Caco-2 (cell line): ENCODE measurements around the gene MANBA. TPM values are rescaled to one million over a fixed set of nuclear protein-coding genes. Genes with fewer than 3 reads are reported as not detected.

ENCODE experiments used
- Bru-seq: library from RNA; stranded (reverse); fragments of 400-500 nt; gene quantifications from one replicate; lab custom pipeline; 2021; lab: Mats Ljungman, UMichigan
- BruChase-seq, 2 experiments: library from RNA; stranded (reverse); fragments of 400-500 nt; gene quantifications; one replicate each; lab custom pipeline; 2021; lab: Mats Ljungman, UMichigan
- BruUV-seq: library from RNA; stranded (reverse); fragments of 400-500 nt; replicated peaks from 2 replicates; lab custom pipeline; 2021; lab: Mats Ljungman, UMichigan
- CTCF ChIA-PET: fragments of 300-600 bp; sonication (Branson Sonifier 250); formaldehyde crosslinking; loops from one replicate; lab custom pipeline; 2022; ENCODE audit warnings: antibody characterized with exemption; lab: Charles Lee
- POLR2A ChIA-PET: fragments of 300-600 bp; sonication (Branson Sonifier 250); formaldehyde crosslinking; loops from one replicate; lab custom pipeline; 2022; ENCODE audit warnings: antibody characterized with exemption; lab: Charles Lee
- DNase-seq, 2 experiments: peaks; one replicate each; pipeline versions ENCODE4 v3.0.0 to v3.0.0-alpha.2; 2020 to 2022
- H3K27me3 ChIP-seq: replicated peaks from 2 replicates; pipeline ENCODE4 v1.6.0; 2011; ENCODE audit warnings: low read length; ENCODE audit not compliant: control insufficient read depth, insufficient read depth
- H3K36me3 ChIP-seq: 2 replicates; pipeline ENCODE4 v1.5.1; 2011; ENCODE audit warnings: low read length; ENCODE audit not compliant: control insufficient read depth, insufficient read depth
- H3K4me1 ChIP-seq: fragments of 250-450 bp; sonication (Bioruptor Pico); 2 replicates; pipeline ENCODE4 v1.5.1; 2020; ENCODE audit warnings: mild to moderate bottlenecking
- H3K4me3 ChIP-seq: 2 replicates; pipeline ENCODE4 v1.5.1; 2011; ENCODE audit warnings: low read depth, mild to moderate bottlenecking, control low read depth, low read length
- H3K9me3 ChIP-seq: fragments of 250-450 bp; sonication (Bioruptor Pico); 2 replicates; pipeline ENCODE4 v1.5.1; 2020; ENCODE audit warnings: mild to moderate bottlenecking, moderate library complexity
- H3K27ac Mint-ChIP-seq: one replicate; pipeline ENCODE4 v1.8.0; 2022; ENCODE audit warnings: mixed read lengths; ENCODE audit not compliant: unreplicated experiment
- H3K27me3 Mint-ChIP-seq: one replicate; pipeline ENCODE4 v1.8.0; 2022; ENCODE audit warnings: mixed read lengths; ENCODE audit not compliant: insufficient read depth, unreplicated experiment
- H3K36me3 Mint-ChIP-seq: one replicate; pipeline ENCODE4 v1.8.0; 2022; ENCODE audit warnings: mild to moderate bottlenecking, mixed read lengths; ENCODE audit not compliant: insufficient read depth, unreplicated experiment
- H3K4me1 Mint-ChIP-seq: one replicate; pipeline ENCODE4 v1.8.0; 2022; ENCODE audit warnings: low read depth, mixed read lengths; ENCODE audit not compliant: unreplicated experiment
- H3K4me3 Mint-ChIP-seq: one replicate; pipeline ENCODE4 v1.8.0; 2022; ENCODE audit warnings: mild to moderate bottlenecking, moderate library complexity, mixed read lengths; ENCODE audit not compliant: unreplicated experiment
- H3K9me3 Mint-ChIP-seq: one replicate; pipeline ENCODE4 v1.8.0; 2022; ENCODE audit warnings: mixed read lengths; ENCODE audit not compliant: unreplicated experiment
- intact Hi-C: fragments of 100-400 bp; cut with micrococcal nuclease; formaldehyde crosslinking; loops from one replicate; pipeline ENCODE4 v1.10.0; 2022; ENCODE audit not compliant: unreplicated experiment
- long read RNA-seq: library from polyadenylated mRNA; stranded (forward); transcript quantifications from one replicate; pipeline ENCODE4 v2.0.0, GENCODE V29; 2022
- total RNA-seq: library from RNA; stranded (reverse); gene quantifications from 2 replicates; pipeline ENCODE4 v1.2.3, GENCODE V29; 2022
- TF ChIP-seq, protein P1 (sequence below), 2 experiments: fragments of 200-600 bp in 1 of 2; IDR thresholded peaks; 1 replicate in 1 of 2; 2 replicates in 1 of 2; pipeline versions ENCODE4 v1.5.1 to v1.8.0; 2011 to 2022; ENCODE audit warnings: antibody characterized with exemption in 1 of 2, control low read depth in 1 of 2, inconsistent platforms in 1 of 2, low read depth in 1 of 2, low read length in 1 of 2, mild to moderate bottlenecking in 1 of 2, moderate library complexity in 1 of 2; ENCODE audit not compliant: insufficient read depth in 1 of 2, severe bottlenecking in 1 of 2, unreplicated experiment in 1 of 2

MANBA gene
- total RNA-seq (52.1 and 53.5 TPM in 2 replicates), Bru-seq, nascent RNA (percentile 88 among the genes with signal in this experiment), BruChase-seq, experiment 1, labeled RNA remaining after a 2-hour chase (percentile 87 among the genes with signal in this experiment), BruChase-seq, experiment 2, labeled RNA remaining after a 6-hour chase (percentile 84 among the genes with signal in this experiment)
- long read RNA-seq, transcript MANBA-201 (17 exons, 3,361 nt): major isoform, 37 of 62 reads
- long read RNA-seq, partial matches to known transcripts: 6 of 62 reads
- long read RNA-seq, other reads (novel, unspliced or antisense): 15 of 62 reads

DNA sequence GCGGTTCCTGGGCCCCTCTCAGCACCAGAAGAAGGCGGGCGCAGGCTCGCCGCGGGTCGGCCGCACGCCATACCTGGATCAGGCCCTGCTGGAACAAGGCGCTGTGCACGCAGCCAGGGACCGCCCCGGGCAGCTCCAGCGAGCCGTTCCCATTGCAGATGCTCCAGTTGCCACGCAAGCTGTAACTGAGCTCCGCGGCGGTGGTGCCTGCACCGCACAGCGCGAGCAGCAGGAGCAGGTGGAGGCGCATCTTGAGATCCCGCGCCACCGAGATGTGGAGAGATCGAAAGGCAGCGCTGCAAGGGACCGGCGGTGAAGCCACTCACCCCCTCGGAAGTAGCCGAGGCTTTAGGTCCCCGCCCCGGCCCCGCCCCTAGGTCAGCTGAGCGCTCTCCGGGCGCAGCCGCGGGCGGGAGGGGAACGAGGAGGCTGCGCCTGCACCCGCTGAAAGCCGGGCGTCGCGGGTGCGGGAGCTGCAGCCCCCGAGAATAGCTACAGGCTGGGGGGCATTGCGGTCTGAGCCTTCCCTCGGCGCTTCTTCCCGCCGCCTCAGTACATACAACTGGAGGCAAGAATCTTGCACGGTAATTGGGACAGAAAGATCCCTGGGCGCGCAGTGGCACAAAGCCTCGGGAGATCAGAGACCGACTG lies at the start of gene MANBA:
TSS of gene MANBA (minus strand) at position 324 of the 651 bp plus-strand sequence. CDS start at position 250, 74 bp downstream.
- Histone ChIP-seq H3K27me3 (no peaks in the 10 kb centered on the region), H3K4me1 (peaks cover 7% of the 10 kb centered on the region), H3K36me3 (no peaks in the 10 kb centered on the region), H3K9me3 (no peaks in the 10 kb centered on the region; the same call in 1 of the 2 replicates), H3K4me3 (peak within 1 kb of the TSS; percentile 83)
- H3K27ac Mint-ChIP-seq: peak within 1 kb of the TSS; percentile 76
- BruUV-seq: no TSS peak
- peaks cover 6% of the 10 kb centered on the region for H3K36me3 Mint-ChIP-seq
- intact Hi-C loops: loop anchor here (1.0 to 5.0 kb wide), 7 partner anchors 28 to 247 kb away; no protein-coding TSS in a partner anchor
- TF ChIP-seq, protein P1, sequence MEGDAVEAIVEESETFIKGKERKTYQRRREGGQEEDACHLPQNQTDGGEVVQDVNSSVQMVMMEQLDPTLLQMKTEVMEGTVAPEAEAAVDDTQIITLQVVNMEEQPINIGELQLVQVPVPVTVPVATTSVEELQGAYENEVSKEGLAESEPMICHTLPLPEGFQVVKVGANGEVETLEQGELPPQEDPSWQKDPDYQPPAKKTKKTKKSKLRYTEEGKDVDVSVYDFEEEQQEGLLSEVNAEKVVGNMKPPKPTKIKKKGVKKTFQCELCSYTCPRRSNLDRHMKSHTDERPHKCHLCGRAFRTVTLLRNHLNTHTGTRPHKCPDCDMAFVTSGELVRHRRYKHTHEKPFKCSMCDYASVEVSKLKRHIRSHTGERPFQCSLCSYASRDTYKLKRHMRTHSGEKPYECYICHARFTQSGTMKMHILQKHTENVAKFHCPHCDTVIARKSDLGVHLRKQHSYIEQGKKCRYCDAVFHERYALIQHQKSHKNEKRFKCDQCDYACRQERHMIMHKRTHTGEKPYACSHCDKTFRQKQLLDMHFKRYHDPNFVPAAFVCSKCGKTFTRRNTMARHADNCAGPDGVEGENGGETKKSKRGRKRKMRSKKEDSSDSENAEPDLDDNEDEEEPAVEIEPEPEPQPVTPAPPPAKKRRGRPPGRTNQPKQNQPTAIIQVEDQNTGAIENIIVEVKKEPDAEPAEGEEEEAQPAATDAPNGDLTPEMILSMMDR (IDR thresholded peaks at IDR 0.05; ENCODE audit: insufficient read depth in 1 of 2, low read depth in 1 of 2, low read length in 1 of 2, severe bottlenecking in 1 of 2, unreplicated experiment in 1 of 2): no peak
- ChIA-PET CTCF (interaction anchor here (1.8 kb wide), 1 partner anchor 140 kb away, joined by 6 read pairs; no protein-coding TSS in a partner anchor), POLR2A (interaction anchor here (0.6 to 1.5 kb wide), 5 partner anchors 20 to 140 kb away, joined by 3 to 19 read pairs (median 3); partner anchors contain the start of genes CISD2 and UBE2D3)
- H3K4me1 Mint-ChIP-seq: peaks cover 19% of the 10 kb centered on the region
- no peaks in the 10 kb centered on the region for H3K27me3 Mint-ChIP-seq
- DNase-seq: peak; percentile 82
- H3K9me3 Mint-ChIP-seq: no peaks in the 10 kb centered on the region
- peak within 1 kb of the TSS; percentile 80 for H3K4me3 Mint-ChIP-seq

DNA sequence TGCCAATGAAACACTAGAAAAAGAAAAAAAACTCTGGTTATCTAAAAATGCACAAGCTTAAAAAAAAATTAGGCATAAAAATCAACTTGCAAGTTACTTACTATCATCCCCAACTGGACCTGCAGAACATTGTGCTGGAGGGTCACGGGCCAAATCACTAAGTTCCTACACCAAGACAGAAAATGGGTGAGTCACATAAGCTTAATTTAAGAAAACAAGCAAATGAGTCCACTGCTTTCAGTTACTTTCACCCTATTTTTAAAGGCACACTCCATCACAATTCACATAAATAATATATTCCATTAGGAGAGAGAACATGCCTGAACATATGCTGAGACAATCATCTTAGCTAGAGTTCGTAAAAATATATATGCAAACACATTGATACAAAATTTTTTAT lies 48.9 kb upstream of the MANBA start:
- no peaks in the 10 kb centered on the region for H3K27me3 Mint-ChIP-seq
- Histone ChIP-seq H3K4me3 (no peak overlapping the region), H3K4me1 (no peaks in the 10 kb centered on the region; the same call in 1 of the 2 replicates), H3K36me3 (no peaks in the 10 kb centered on the region; the same call in 1 of the 2 replicates), H3K9me3 (no peaks in the 10 kb centered on the region), H3K27me3 (no peaks in the 10 kb centered on the region)
- BruUV-seq: no TSS peak
- no peak for DNase-seq
- CTCF ChIA-PET: no interaction called here
- peaks cover 14% of the 10 kb centered on the region for H3K4me1 Mint-ChIP-seq
- POLR2A ChIA-PET: no interaction called here
- TF ChIP-seq, protein P1 (IDR thresholded peaks at IDR 0.05; ENCODE audit: insufficient read depth in 1 of 2, low read depth in 1 of 2, low read length in 1 of 2, severe bottlenecking in 1 of 2, unreplicated experiment in 1 of 2): no peak
- intact Hi-C loops: loop anchor here (5.0 kb wide), 1 partner anchor 187 kb away; no protein-coding TSS in a partner anchor
- no peak overlapping the region for H3K4me3 Mint-ChIP-seq
- H3K9me3 Mint-ChIP-seq: no peaks in the 10 kb centered on the region
- peaks cover 80% of the 10 kb centered on the region for H3K36me3 Mint-ChIP-seq
- no peak overlapping the region for H3K27ac Mint-ChIP-seq

DNA sequence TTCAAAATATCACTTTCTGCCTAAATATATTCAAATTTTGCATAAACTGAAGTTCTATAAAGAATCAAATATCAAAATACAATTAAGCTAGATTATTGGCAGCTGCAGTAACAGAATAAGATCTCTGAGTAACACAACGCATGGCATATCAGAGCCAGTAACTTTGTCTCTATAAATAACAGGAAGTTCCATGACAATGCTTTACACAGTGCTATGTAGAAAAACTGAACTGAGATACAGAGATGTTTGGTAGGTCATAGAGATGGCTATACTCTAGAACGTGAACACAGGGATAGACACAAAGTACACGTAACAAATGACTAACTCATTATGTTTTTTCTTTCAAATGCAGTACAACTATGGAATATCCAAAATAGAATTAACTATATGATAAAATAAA lies 48.4 kb upstream of the MANBA start:
- CTCF ChIA-PET: no interaction called here
- peaks cover 81% of the 10 kb centered on the region for H3K36me3 Mint-ChIP-seq

More for the DNA sequence above, 48.4 kb upstream of the MANBA start:
- Mint-ChIP-seq H3K4me1 (peaks cover 14% of the 10 kb centered on the region), H3K9me3 (no peaks in the 10 kb centered on the region), H3K27ac (no peak overlapping the region), H3K27me3 (no peaks in the 10 kb centered on the region), H3K4me3 (no peak overlapping the region)
- no TSS peak for BruUV-seq
- TF ChIP-seq, protein P1 (IDR thresholded peaks at IDR 0.05; ENCODE audit: insufficient read depth in 1 of 2, low read depth in 1 of 2, low read length in 1 of 2, severe bottlenecking in 1 of 2, unreplicated experiment in 1 of 2): no peak
- intact Hi-C loops: loop anchor here (5.0 kb wide), 1 partner anchor 187 kb away; no protein-coding TSS in a partner anchor
- no peak overlapping the region for H3K4me3 ChIP-seq
- no peaks in the 10 kb centered on the region; the same call in 1 of the 2 replicates for H3K4me1 ChIP-seq
- POLR2A ChIA-PET: no interaction called here
- H3K9me3 ChIP-seq: no peaks in the 10 kb centered on the region
- DNase-seq: no peak
- no peaks in the 10 kb centered on the region for H3K27me3 ChIP-seq
- no peaks in the 10 kb centered on the region; the same call in 1 of the 2 replicates for H3K36me3 ChIP-seq
